Endothelial cell of umbilical vein (primary cell): ENCODE data around the gene SERPIND1. TPM values are rescaled to one million over a fixed set of nuclear protein-coding genes. Genes with fewer than 3 reads are reported as not detected.

ENCODE experiments used
- BruUV-seq: library from RNA; stranded (reverse); fragments of 400-500 nt; replicated peaks from 2 replicates; lab custom pipeline; 2021; lab: Mats Ljungman, UMichigan
- CTCF ChIA-PET: fragments of 300-600, 350-600 bp; sonication (Branson Sonifier 250); formaldehyde crosslinking; loops from one replicate; lab custom pipeline; 2021; ENCODE audit warnings: antibody characterized with exemption, inconsistent platforms; lab: Charles Lee
- POLR2A ChIA-PET: fragments of 300-600, 350-600 bp; sonication (Branson Sonifier 250); formaldehyde crosslinking; loops from one replicate; lab custom pipeline; 2021; ENCODE audit warnings: antibody characterized with exemption, inconsistent platforms; lab: Charles Lee
- DNase-seq: peaks from one replicate; pipeline ENCODE4 v3.0.0-alpha.2; 2011; ENCODE audit warnings: low read depth, low spot score
- FAIRE-seq: peaks from 2 replicates; lab custom pipeline; 2011; peaks lifted over from hg19 to GRCh38; lab: Jason Lieb, UNC
- H2AFZ ChIP-seq: 2 replicates; pipeline ENCODE4 v1.6.0; 2012; ENCODE audit warnings: low read depth, low read length, control low read depth, inconsistent platforms
- H3K27ac ChIP-seq: 2 replicates; pipeline ENCODE4 v1.5.1; 2011; ENCODE audit warnings: low read depth, mild to moderate bottlenecking, control low read depth, low read length, moderate library complexity; ENCODE audit not compliant: insufficient read depth
- H3K27me3 ChIP-seq, 2 experiments: 2 replicates each; pipeline versions ENCODE4 v1.6.0 to v1.6.1; 2011; ENCODE audit warnings: low read length in 2 of 2, mixed read lengths in 1 of 2; ENCODE audit not compliant: control insufficient read depth in 2 of 2, insufficient read depth in 2 of 2
- H3K36me3 ChIP-seq, 2 experiments: 2 replicates in 1 of 2; 3 replicates in 1 of 2; pipeline ENCODE4 v1.5.1; 2011; ENCODE audit warnings: low read length in 2 of 2, mild to moderate bottlenecking in 1 of 2, moderate library complexity in 1 of 2; ENCODE audit not compliant: control insufficient read depth in 2 of 2, insufficient read depth in 2 of 2; ENCODE audit errors: extremely low read depth in 1 of 2
- H3K4me1 ChIP-seq: 3 replicates; pipeline ENCODE4 v1.5.1; 2011; ENCODE audit warnings: mild to moderate bottlenecking, low read length; ENCODE audit not compliant: control insufficient read depth, insufficient read depth; ENCODE audit errors: extremely low read depth
- H3K4me2 ChIP-seq: 2 replicates; pipeline ENCODE4 v1.6.1; 2011; ENCODE audit warnings: low read length, control low read depth, mixed read lengths; ENCODE audit not compliant: insufficient read depth
- H3K4me3 ChIP-seq, 3 experiments: fragments of 200-600 bp in 1 of 3; sonication (generic), shearing (Covaris generic) in 1 of 3; replicated peaks in 1 of 3; 2 replicates each; pipeline ENCODE4 v1.5.1; 2011 to 2016; ENCODE audit warnings: control low read depth in 3 of 3, low read length in 3 of 3, mild to moderate bottlenecking in 2 of 3, inconsistent platforms in 1 of 3, low read depth in 1 of 3, moderate library complexity in 1 of 3; ENCODE audit not compliant: insufficient read depth in 1 of 3
- H3K79me2 ChIP-seq: 2 replicates; pipeline ENCODE4 v1.6.0; 2012; ENCODE audit warnings: low read length, inconsistent platforms; ENCODE audit not compliant: control insufficient read depth, insufficient read depth
- H3K9ac ChIP-seq: replicated peaks from 2 replicates; pipeline ENCODE3; 2011; ENCODE audit warnings: low read length, control low read depth; ENCODE audit not compliant: insufficient read depth; ENCODE audit errors: extremely low read depth
- H3K9me1 ChIP-seq: replicated peaks from 3 replicates; pipeline ENCODE4 v1.6.0; 2011; ENCODE audit warnings: mild to moderate bottlenecking, low read length; ENCODE audit not compliant: control insufficient read depth, insufficient read depth; ENCODE audit errors: extremely low read depth
- H3K9me3 ChIP-seq: replicated peaks from 2 replicates; pipeline ENCODE4 v1.5.1; 2012; ENCODE audit warnings: low read length, inconsistent platforms; ENCODE audit not compliant: control insufficient read depth, insufficient read depth
- H4K20me1 ChIP-seq: replicated peaks from 2 replicates; pipeline ENCODE3; 2011; ENCODE audit warnings: mild to moderate bottlenecking, low read length; ENCODE audit not compliant: control insufficient read depth, insufficient read depth; ENCODE audit errors: extremely low read depth
- JUN ChIP-seq: IDR thresholded peaks from 2 replicates; pipeline ENCODE4 v1.6.1; 2011; ENCODE audit warnings: borderline replicate concordance, low read depth; ENCODE audit not compliant: insufficient read length, insufficient read depth
- MYC ChIP-seq: IDR thresholded peaks from one replicate; pipeline ENCODE4 v1.6.1; 2011; ENCODE audit warnings: mild to moderate bottlenecking, low read depth, low read length
- dilution Hi-C: fragments of 300-500 bp; cut with MboI; formaldehyde crosslinking; loops from one replicate; pipeline ENCODE4 v1.15.0; 2019; ENCODE audit warnings: low sequenced_read_pairs; ENCODE audit not compliant: extremely low pct_ligation_motif_present
- intact Hi-C: fragments of 100-400 bp; cut with micrococcal nuclease; formaldehyde crosslinking; loops from one replicate; pipeline ENCODE4 v1.10.0; 2022
- polyA plus RNA-seq, 4 experiments: library from polyadenylated mRNA; depleted of rRNA in 3 of 4; stranded (reverse) in 3 of 4; unstranded in 1 of 4; fragments of >200 nt; gene quantifications; 2 replicates each; pipeline versions ENCODE4 v1.2.1 to v1.2.3, GENCODE V29; 2011 to 2012; ENCODE audit warnings: missing spikeins in 1 of 4
- total RNA-seq: library from RNA; stranded (reverse); gene quantifications from 2 replicates; pipeline ENCODE4 v1.2.3, GENCODE V29; 2021
- TF ChIP-seq, protein P1 (sequence below): IDR thresholded peaks from 2 replicates; pipeline ENCODE4 v1.6.1; 2011; ENCODE audit not compliant: insufficient read depth, insufficient read length
- TF ChIP-seq, protein P2 (sequence below), 2 donors: IDR thresholded peaks; 1 replicate in 1 of 2; 2 replicates in 1 of 2; pipeline ENCODE4 v1.5.1; 2011; ENCODE audit warnings: low read length in 2 of 2, mild to moderate bottlenecking in 2 of 2, moderate library complexity in 2 of 2, control low read depth in 1 of 2, inconsistent platforms in 1 of 2, low read depth in 1 of 2; ENCODE audit not compliant: insufficient read depth in 1 of 2; ENCODE audit errors: extremely low read depth in 1 of 2

The SERPIND1 gene
- total and polyA plus RNA-seq, 2 donors (not counting 3 experiments of a cell fraction or from before 2014, with no cell fraction given) = 0.94 to 1.8 TPM

DNA sequence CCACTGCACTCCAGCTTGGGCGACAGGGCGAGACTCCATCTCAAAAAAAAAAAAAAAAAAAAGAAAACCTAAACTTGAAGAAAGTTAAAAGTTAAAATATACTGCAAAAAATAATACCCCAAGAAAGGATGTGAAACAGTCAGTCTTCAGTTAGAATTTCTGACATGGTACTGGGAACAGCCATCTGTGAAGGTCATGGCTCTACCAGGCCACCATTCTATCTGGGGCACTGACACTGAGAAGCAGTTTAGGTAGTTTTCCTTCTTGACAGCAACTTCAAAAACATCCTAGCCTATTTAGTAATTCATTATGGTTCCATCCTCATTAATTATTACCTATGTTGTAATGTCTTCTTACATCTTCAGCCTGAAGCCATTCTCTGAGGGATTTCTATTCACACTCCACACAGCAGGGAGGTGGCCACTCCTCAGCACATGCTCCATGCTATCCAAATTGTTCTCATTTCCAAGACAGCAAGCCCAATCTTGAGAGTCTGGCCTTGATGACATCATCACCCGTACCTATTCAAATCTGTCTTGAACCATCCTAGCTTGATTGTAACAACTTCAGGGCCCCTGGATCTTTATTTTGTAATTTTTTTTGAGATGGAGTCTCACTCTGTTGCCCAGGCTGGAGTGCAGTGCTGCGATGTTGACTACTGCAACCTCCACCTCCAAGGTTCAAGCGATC lies 38.2 kb downstream of the SERPIND1 start:
- Histone ChIP-seq H4K20me1 (no peaks in the 10 kb centered on the region), H3K4me3 (no peak overlapping the region), H2AFZ (no peak overlapping the region), H3K36me3 (peaks cover 4 to 16% of the 10 kb centered on the region in 2 experiments), H3K27ac (no peak overlapping the region), H3K4me2 (no peak overlapping the region), H3K9ac (no peak overlapping the region), H3K9me3 (no peaks in the 10 kb centered on the region), H3K79me2 (no peaks in the 10 kb centered on the region), H3K9me1 (no peaks in the 10 kb centered on the region), H3K4me1 (no peaks in the 10 kb centered on the region), H3K27me3 (no peaks in the 10 kb centered on the region)
- POLR2A ChIA-PET = no interaction called here
- intact Hi-C loops (no loop called here), dilution Hi-C loops (no loop called here)
- no peak for DNase-seq
- CTCF ChIA-PET = interaction anchor here (1.0 to 1.9 kb wide), 2 partner anchors 8 to 28 kb away, joined by 3 to 6 read pairs; no protein-coding TSS in a partner anchor
- BruUV-seq = no TSS peak
- FAIRE-seq = no peak
- no peak for TF ChIP-seq JUN
- TF ChIP-seq, protein P1, sequence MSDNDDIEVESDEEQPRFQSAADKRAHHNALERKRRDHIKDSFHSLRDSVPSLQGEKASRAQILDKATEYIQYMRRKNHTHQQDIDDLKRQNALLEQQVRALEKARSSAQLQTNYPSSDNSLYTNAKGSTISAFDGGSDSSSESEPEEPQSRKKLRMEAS = no peak
- TF ChIP-seq, protein P2, sequence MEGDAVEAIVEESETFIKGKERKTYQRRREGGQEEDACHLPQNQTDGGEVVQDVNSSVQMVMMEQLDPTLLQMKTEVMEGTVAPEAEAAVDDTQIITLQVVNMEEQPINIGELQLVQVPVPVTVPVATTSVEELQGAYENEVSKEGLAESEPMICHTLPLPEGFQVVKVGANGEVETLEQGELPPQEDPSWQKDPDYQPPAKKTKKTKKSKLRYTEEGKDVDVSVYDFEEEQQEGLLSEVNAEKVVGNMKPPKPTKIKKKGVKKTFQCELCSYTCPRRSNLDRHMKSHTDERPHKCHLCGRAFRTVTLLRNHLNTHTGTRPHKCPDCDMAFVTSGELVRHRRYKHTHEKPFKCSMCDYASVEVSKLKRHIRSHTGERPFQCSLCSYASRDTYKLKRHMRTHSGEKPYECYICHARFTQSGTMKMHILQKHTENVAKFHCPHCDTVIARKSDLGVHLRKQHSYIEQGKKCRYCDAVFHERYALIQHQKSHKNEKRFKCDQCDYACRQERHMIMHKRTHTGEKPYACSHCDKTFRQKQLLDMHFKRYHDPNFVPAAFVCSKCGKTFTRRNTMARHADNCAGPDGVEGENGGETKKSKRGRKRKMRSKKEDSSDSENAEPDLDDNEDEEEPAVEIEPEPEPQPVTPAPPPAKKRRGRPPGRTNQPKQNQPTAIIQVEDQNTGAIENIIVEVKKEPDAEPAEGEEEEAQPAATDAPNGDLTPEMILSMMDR (IDR thresholded peaks at IDR 0.05; ENCODE audit: extremely low read depth in 1 of 2, insufficient read depth in 1 of 2, low read depth in 1 of 2, low read length in 2 of 2) = no peak
- TF ChIP-seq MYC = no peak
